ENCODE data around the gene FAM72D.
"Not testable (repeated sequence)": the region's sequence is repeated elsewhere in the genome, so short reads cannot be mapped to it uniquely, and the experiment has no call there.

The FAM72D gene

DNA sequence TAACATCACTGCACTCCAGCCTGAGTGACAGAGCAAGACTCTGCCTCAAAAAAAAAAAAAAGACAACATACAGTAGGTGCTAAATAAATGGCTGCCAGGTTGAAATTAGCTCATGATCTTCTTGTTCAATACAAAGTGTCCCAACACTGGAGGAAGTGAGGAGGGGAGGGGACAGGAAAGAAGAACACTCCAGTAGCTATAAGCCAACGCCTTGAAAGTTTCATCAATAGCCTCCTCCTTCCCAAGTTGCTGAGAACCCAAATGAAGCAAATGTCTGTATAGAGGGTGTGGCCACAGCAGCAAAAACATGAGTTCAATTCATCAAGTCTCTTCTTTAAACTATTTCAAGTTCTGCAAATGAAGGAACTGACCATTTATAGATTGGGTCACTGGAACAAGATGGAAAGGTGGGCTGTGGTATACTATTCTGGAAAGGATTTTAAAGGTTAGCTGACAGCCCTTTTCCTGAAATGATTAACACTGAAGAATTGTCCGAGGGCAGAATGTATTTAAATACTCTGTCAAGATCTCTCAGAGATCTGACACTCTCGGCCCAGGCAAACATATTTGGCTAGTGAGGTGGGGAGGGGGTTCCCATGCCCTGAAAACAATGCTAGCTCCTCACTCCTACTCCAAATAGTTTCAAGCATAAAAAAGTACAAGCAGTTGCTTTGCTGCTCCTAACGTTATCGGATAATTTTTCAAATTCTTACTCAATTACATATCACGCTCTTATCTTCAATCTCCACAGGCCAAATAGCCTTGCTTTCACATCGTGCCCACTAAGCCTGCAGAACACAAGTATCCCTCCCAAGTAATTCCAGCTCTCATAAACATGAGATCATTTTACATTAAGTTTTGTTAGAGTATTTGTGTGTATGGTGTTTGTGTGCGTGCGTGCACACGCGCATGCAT is 17.6 kb upstream of the FAM72D start:
- not testable (repeated sequence) for H3K4me3 Mint-ChIP-seq; H3K9me3 Mint-ChIP-seq (ENCODE audit: low read depth); H3K27me3 Mint-ChIP-seq; H3K4me1 Mint-ChIP-seq (ENCODE audit: low read depth); H3K36me3 Mint-ChIP-seq; H3K27ac Mint-ChIP-seq

DNA sequence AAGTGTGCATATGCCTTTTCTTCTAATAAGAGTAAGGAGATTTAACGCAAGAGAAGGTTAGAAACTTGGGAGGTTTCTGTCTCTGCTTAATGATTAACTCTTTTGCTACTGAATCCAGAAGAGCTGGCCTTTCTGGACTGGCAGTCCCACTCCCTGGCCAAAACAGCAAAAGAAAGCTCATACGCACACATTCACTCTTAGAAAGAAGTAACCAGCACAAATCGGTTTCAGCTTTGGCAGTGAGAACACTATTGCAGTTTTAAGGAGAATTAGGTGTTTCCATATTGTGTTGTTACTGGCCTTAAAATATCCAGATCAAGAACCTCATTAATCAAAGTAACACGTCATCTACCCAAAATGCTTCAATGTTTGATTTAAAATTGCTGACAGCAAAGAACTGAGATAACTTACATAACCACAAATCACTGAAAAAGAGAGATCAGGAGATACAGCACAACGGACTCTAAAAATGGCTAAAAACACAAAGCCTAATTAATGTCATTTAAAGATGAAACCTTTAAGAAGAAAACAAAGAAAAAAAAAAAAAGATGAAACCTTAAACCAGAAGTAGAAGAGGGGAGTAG is 16.9 kb upstream of the FAM72D start:
- H3K9me3 Mint-ChIP-seq (ENCODE audit: low read depth); H3K27ac Mint-ChIP-seq; H3K27me3 Mint-ChIP-seq; H3K4me3 Mint-ChIP-seq; H3K36me3 Mint-ChIP-seq; H3K4me1 Mint-ChIP-seq (ENCODE audit: low read depth): not testable (repeated sequence)

DNA sequence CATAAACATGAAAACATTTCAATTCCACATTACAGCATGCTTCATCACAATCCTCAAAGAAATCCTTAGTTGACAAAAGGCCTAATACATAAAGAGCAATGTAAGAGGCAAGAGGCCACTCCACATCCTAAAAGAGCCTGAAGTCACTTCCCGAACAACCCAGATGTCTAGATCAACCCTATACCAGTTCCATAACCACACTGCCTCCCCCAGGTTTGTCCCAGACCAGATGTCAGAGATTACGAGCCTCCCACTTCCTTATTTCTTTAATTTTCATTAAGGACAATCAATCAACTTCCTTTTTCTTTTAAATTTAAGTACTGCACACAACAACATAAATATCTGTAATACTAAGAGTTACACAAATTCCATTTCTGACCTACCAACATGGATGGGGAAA is 16.0 kb upstream of the FAM72D start:
- not testable (repeated sequence) for H3K4me1 Mint-ChIP-seq (ENCODE audit: low read depth); H3K36me3 Mint-ChIP-seq; H3K27me3 Mint-ChIP-seq; H3K9me3 Mint-ChIP-seq (ENCODE audit: low read depth); H3K27ac Mint-ChIP-seq; H3K4me3 Mint-ChIP-seq

DNA sequence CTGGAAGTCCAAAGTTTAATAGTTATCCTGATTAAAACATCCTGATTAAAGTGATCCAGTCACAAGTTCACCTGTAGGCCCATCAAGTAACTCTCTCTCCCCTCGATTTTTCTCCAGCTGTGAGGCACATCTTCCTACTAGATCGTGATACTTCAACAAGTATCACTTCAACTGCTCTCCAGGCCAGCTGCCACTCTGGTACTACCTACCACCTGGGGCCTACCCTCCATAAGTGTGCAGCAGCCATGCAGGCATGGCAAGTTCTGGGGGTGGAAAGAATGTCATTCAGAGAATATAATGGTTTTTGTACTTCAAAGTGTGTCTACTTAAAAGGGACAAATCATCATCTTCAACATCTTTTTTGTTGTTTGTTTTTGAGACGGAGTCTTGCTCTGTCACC is 15.6 kb upstream of the FAM72D start:
- H3K4me3 Mint-ChIP-seq; H3K4me1 Mint-ChIP-seq (ENCODE audit: low read depth); H3K36me3 Mint-ChIP-seq; H3K27me3 Mint-ChIP-seq; H3K9me3 Mint-ChIP-seq (ENCODE audit: low read depth); H3K27ac Mint-ChIP-seq: not testable (repeated sequence)

DNA sequence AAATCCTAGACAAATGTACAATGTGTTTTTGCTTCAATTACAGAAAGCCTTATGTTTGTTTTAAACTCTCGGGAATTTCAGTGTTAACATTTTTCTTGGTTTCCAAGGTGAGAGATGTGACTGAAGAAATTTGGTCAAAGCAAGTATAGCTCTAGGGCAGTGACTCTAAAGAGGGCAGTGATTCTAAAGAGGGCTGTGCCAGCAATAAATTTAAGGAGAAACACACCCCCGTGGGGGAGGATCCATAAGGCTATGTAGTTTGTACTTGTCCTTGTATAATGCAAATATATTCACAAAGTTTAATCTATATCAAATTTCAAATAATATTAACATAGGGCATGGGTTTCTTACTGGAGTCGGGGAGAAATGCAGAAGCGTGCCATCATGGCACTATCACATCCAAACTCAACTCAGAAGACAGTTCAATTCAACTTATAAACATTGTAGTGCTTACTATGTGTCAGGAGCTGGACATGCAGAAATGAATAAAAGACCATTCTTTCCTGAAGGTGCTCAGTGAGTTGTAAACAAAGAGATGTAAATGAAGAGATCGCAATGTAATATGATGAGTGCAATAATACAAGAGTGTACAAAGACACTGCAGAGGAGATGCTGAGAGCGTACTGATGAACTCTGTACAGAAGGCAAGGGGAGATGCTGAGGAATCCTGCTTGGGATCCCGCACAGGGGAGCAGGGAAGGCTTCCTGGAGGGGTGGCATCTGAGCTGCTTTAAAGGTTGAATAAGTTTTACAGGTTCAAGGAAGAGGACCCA is 13.1 kb upstream of the FAM72D start:
- H3K9me3 Mint-ChIP-seq (ENCODE audit: low read depth); H3K4me1 Mint-ChIP-seq (ENCODE audit: low read depth); H3K36me3 Mint-ChIP-seq; H3K27ac Mint-ChIP-seq; H3K4me3 Mint-ChIP-seq; H3K27me3 Mint-ChIP-seq: not testable (repeated sequence)

DNA sequence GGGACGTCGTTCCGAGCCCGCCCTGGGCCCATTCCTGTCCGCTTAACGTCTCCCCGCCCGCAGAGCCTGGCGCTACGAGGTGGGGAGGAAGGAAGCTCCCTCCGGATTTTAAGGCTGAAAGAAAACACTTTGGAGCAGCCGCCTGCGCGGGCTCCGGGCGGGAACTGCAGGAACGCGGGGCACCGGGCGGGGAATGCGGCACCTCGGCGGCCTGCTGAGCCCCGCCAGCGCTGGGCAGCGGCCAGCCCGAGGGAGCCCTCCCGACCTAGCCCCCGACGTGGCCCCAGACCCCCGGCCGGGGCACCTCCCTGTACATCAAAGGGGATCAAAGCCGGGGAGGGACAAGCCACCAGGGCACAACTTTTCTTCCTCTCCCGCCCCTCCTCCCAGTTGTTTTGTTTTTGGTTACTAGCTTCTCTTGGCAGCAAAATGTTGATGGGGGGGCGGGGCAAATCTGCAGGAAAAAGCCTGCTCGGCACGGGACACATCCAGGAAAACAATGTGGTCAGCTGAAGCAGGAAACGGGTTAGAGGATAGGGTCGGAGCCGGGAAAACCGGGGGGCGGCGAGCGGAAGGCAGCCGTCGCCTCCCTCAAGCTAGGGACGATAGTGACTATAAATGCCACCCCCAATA is 2.1 kb upstream of the FAM72D start:
- not testable (repeated sequence) for H3K9me3 Mint-ChIP-seq (ENCODE audit: low read depth); H3K4me1 Mint-ChIP-seq (ENCODE audit: low read depth); H3K27ac Mint-ChIP-seq; H3K36me3 Mint-ChIP-seq; H3K27me3 Mint-ChIP-seq
- peak overlapping the region; percentile 90 for H3K4me3 Mint-ChIP-seq

DNA sequence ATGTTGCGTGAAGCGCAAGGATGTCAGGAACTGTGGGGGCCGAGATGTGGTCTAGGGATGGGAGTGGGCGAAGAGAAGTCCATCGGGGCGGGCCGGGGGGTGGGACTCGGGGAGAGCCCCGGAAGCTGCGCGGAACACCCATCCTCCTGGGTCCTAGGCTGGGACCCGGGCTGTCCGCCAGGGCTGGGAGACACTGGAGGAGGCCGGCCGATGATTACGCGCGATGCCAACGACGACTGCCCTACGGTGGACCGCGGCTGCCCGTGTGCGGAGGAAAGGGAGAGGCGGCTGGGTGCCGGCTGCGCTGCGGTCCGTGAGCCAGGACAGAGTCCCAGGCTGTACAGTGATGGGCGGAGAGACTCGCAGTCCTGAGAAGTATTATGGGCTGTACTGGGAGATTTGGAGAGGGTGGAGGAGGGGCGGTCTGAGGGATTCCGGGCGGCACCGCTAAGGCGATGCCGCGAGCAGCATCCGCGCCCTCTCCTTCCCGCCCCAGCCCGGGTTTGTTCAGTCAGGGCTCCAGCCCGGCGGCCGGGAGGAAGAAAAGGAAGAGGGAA is 1.0 kb upstream of the FAM72D start:
- H3K4me3 Mint-ChIP-seq; H3K36me3 Mint-ChIP-seq; H3K9me3 Mint-ChIP-seq (ENCODE audit: low read depth); H3K27ac Mint-ChIP-seq; H3K4me1 Mint-ChIP-seq (ENCODE audit: low read depth); H3K27me3 Mint-ChIP-seq: not testable (repeated sequence)

DNA sequence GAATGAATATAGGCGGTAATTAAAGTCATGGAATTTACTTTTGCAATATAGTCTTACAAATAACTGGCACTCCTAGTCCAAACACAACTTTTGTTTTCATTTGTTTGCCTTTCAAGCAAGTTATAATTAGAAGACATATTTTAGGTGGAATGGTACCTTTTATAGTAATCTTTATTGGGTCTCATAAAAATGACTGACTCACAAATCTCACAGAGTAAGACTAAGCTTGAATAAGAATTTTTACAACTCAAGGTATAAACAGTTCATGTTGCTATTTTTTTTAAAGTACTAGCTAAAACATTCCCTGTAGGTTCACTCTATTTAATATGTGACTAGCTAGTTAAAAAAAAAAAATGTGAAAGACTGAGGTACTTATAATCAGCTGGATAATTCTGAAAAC is 6.0 kb downstream of the FAM72D start:
- not testable (repeated sequence) for H3K9me3 Mint-ChIP-seq (ENCODE audit: low read depth); H3K4me1 Mint-ChIP-seq (ENCODE audit: low read depth); H3K4me3 Mint-ChIP-seq; H3K27ac Mint-ChIP-seq; H3K27me3 Mint-ChIP-seq; H3K36me3 Mint-ChIP-seq

DNA sequence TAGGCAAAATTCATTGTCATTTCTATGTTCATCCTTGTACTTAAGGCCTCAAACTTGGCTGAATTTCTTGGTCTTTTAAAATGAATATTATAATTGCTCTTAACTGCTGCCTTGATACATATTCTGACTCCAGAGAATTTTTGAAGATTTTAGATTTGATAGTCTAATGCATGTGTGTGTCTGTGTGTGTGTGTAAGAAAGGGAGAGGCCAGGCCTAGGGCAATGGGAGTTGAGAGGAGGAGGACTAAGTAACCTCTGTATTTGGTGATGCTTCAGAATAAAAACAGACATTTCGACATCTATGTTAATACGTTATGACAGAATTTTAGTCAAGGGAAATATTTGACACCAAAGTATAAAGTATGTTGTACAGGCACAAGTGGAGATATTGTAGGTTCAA is 7.5 kb downstream of the FAM72D start:
- H3K36me3 Mint-ChIP-seq; H3K27ac Mint-ChIP-seq; H3K4me1 Mint-ChIP-seq (ENCODE audit: low read depth); H3K9me3 Mint-ChIP-seq (ENCODE audit: low read depth); H3K27me3 Mint-ChIP-seq; H3K4me3 Mint-ChIP-seq: not testable (repeated sequence)

DNA sequence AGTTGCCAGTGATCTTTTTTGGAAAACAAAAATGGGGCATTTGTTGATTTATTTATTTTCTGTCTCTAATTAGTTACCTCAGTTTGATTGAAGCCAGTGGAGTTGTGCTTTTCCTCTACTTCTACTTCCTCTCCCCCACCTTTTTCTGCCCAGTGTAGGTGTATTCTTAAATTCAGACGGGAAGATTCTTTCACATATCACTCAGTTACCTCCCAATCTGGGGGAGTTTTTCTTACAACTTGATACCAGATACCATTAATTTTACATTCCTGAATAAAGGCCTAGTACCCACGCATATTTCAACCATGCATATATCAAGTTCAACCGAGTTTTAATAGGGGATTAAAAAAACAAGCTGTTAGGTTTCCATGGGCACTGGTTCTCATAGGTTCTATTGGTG is 15.9 kb downstream of the FAM72D start:
- H3K4me3 Mint-ChIP-seq = not testable (repeated sequence)

DNA sequence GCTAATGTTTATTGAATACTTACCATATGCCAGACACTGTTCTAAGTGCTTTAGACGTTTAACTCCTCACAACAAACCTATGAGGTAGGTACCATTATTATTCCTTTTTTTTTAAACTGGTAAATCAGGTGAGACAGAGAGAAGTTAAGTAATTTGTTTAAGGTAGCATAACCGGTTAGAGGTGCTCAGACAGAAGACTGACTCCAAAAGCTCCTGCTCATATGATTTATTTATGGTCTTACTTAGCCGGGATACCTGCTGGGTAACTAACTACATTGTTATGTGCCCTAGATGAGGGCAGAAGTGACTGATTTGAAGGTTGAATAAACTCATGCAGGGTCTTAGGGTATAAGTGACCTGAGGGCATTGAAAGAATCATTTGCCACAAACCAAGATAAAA is 16.9 kb downstream of the FAM72D start:
- H3K4me1 Mint-ChIP-seq (ENCODE audit: low read depth); H3K36me3 Mint-ChIP-seq; H3K27me3 Mint-ChIP-seq; H3K9me3 Mint-ChIP-seq (ENCODE audit: low read depth); H3K27ac Mint-ChIP-seq; H3K4me3 Mint-ChIP-seq: not testable (repeated sequence)

More for the DNA sequence above, 15.9 kb downstream of the FAM72D start:
- not testable (repeated sequence) for H3K36me3 Mint-ChIP-seq; H3K27me3 Mint-ChIP-seq; H3K27ac Mint-ChIP-seq; H3K4me1 Mint-ChIP-seq (ENCODE audit: low read depth); H3K9me3 Mint-ChIP-seq (ENCODE audit: low read depth)

DNA sequence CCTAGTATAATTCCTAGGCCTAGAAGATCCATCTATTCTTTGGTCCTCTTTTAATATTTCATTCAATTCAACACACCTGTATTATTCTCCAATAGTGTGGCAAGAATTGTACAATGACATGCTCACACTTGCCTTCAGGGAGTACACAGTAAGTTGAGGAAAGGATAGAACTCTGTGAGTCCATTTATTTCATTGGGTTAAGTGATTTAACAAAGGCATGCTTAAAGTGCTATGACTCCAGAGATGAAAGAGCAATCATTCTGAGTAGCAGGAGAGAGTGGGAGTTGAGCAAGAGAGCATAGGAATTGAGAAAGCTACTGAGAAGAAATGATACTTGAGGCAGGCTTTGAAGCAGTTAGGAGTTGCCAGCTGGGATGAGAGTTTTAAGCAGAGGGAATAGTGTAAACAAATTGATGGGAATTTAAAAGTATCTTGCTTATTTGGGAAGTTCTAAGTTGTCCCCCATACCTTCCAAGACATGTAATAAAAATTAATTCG is 18.8 kb downstream of the FAM72D start:
- H3K9me3 Mint-ChIP-seq (ENCODE audit: low read depth); H3K27me3 Mint-ChIP-seq; H3K4me1 Mint-ChIP-seq (ENCODE audit: low read depth); H3K4me3 Mint-ChIP-seq; H3K27ac Mint-ChIP-seq; H3K36me3 Mint-ChIP-seq: not testable (repeated sequence)

DNA sequence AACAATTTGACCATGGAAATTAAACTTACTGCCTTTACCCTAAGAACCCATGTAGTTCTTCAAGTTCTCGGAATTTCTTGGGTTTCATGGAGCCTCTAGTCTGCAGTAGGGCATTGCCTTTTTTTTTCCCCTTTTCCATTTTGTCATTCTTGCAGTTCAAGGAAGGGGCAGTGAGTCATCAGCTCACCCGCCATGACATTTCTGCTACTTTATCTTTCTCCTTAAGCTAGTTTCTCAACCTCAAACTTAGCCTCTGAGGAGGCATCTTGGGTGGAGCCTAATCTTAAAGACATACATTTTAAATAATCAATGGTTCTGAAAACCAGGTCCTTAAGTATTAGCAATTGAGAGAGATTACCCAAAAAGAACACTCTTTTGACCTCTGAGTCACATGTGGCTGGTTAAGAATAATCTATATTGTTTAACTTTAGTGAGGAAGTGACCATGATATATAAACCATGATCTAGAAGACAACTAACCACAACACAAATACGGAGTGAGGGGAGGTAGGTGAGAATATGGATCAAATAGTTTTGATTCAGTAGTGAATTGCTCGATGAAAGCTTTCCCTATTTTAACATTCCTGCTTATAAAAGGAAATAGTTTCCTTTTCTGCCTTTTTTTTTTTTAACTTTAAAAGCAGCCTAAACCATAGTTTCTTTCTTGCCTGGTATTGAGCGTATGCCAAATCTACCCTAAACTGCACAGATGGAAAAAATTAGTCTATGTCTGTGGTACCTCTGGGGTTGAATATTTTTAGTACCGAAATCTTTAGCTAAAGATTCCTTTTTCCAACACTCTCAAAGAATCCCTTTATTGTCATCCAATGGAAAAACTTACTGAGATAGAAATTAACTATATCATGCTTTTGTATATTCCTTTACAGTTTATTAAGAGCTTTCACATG is 20.1 kb downstream of the FAM72D start:
- not testable (repeated sequence) for H3K27ac Mint-ChIP-seq; H3K36me3 Mint-ChIP-seq; H3K27me3 Mint-ChIP-seq; H3K4me3 Mint-ChIP-seq; H3K4me1 Mint-ChIP-seq (ENCODE audit: low read depth); H3K9me3 Mint-ChIP-seq (ENCODE audit: low read depth)

DNA sequence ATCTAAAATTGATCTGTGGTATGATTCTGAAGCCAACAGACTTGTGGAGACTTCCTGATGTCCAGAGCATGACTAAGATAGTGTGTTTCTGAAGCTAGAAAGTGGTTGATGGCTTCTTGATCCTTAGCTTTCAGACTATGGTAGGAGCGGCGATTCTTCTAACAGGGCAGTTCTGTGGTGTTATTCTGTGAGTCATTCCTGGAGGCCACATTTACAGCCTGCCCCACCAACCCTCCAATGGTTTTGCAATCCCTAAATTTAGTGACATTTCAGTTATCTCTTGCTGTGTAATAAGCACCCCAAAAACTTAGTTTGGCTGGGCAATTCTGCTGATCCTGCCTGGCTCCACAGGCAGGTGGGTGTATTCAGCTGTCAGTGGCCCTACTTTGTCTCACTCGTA is 24.1 kb downstream of the FAM72D start:
- not testable (repeated sequence) for H3K9me3 Mint-ChIP-seq (ENCODE audit: low read depth); H3K4me3 Mint-ChIP-seq; H3K36me3 Mint-ChIP-seq; H3K27ac Mint-ChIP-seq; H3K4me1 Mint-ChIP-seq (ENCODE audit: low read depth); H3K27me3 Mint-ChIP-seq
